K562 (cell line): Measurements from ENCODE around the gene HRC. TPM values are rescaled to one million over a fixed set of nuclear protein-coding genes. Genes with fewer than 3 reads are reported as not detected.

Experiments
- CREM ChIP-seq: IDR thresholded peaks from 2 replicates; pipeline ENCODE4 v1.6.1; 2014; ENCODE audit warnings: antibody characterized with exemption, low read depth
- ELF4 ChIP-seq: fragments of 450-650 bp; formaldehyde crosslinking; IDR thresholded peaks from 2 replicates; pipeline ENCODE4 v1.4.0; 2022; ENCODE audit warnings: missing genetic modification characterization
- EZH2 ChIP-seq: IDR thresholded peaks from 2 replicates; pipeline ENCODE4 v1.6.1; 2012; ENCODE audit warnings: low read depth, mild to moderate bottlenecking, inconsistent platforms, low read length, borderline replicate concordance
- FOXJ2 ChIP-seq: fragments of 200-800 bp; sonication (Bioruptor generic); IDR thresholded peaks from 2 replicates; pipeline ENCODE4 v1.6.1; 2016; ENCODE audit warnings: missing genetic modification characterization, missing compliant biosample characterization
- FOXJ3 ChIP-seq: sonication (generic); formaldehyde crosslinking; IDR thresholded peaks from 2 replicates; pipeline ENCODE4 v1.4.0; 2020; ENCODE audit warnings: mild to moderate bottlenecking, missing genetic modification reagents
- FOXM1 ChIP-seq, 2 experiments: fragments of 450-650 bp in 1 of 2; sonication (generic) in 1 of 2; formaldehyde crosslinking in 1 of 2; IDR thresholded peaks; 2 replicates each; pipeline versions ENCODE4 v1.6.1 to v1.9.0; 2017 to 2022; ENCODE audit warnings: low read depth in 2 of 2, mild to moderate bottlenecking in 2 of 2, missing genetic modification reagents in 1 of 2, moderate library complexity in 1 of 2
- FOXP1 ChIP-seq: sonication (generic); formaldehyde crosslinking; IDR thresholded peaks from 2 replicates; pipeline ENCODE4 v1.8.0; 2022; ENCODE audit warnings: mild to moderate bottlenecking, missing genetic modification reagents
- HMGN3 ChIP-seq: IDR thresholded peaks from 2 replicates; pipeline ENCODE4 v1.6.1; 2011; ENCODE audit warnings: borderline replicate concordance, low read depth, mild to moderate bottlenecking, mixed read lengths, low read length; ENCODE audit not compliant: insufficient read length; ENCODE audit errors: extremely low read depth
- JUN ChIP-seq, 2 experiments: sonication (generic) in 1 of 2; formaldehyde crosslinking in 1 of 2; IDR thresholded peaks; 2 replicates each; pipeline versions ENCODE4 v1.6.1 to v1.8.0; 2012 to 2022; ENCODE audit warnings: borderline replicate concordance in 2 of 2, mild to moderate bottlenecking in 2 of 2, improper control_type of control experiment in 1 of 2, low read depth in 1 of 2, low read length in 1 of 2, missing genetic modification reagents in 1 of 2
- MAZ ChIP-seq, 2 experiments: fragments of 450-650 bp in 1 of 2; sonication (generic) in 1 of 2; formaldehyde crosslinking; IDR thresholded peaks in 1 of 2; conservative IDR thresholded peaks in 1 of 2; 2 replicates each; pipeline versions ENCODE4 v1.4.0 to v1.5.0; 2020; ENCODE audit warnings: mild to moderate bottlenecking in 1 of 2, missing genetic modification reagents in 1 of 2
- polyA plus RNA-seq, 8 experiments: library from polyadenylated mRNA; depleted of rRNA in 4 of 8; stranded (reverse) in 5 of 8; unstranded in 3 of 8; fragments of >200 nt; fragmentation: Nextera tagmentation in 2 of 8; fragmentation: Illumina TruSeq in 1 of 8; extraction: Ambion mirVana in 2 of 8; extraction: Trizol in 1 of 8; gene quantifications; 2 replicates each; pipeline versions ENCODE4 v1.2.1 to v1.2.3, GENCODE V29; 2011 to 2014; ENCODE audit warnings: inconsistent platforms in 1 of 8, missing spikeins in 1 of 8
- total RNA-seq, 7 experiments: library from RNA; depleted of rRNA in 6 of 7; stranded (reverse); fragments of >200 nt in 6 of 7; fragmentation: Illumina TruSeq in 2 of 7; extraction: Trizol in 2 of 7; gene quantifications; 2 replicates each; pipeline versions ENCODE4 v1.2.1 to v1.2.3, GENCODE V29; 2011 to 2021; ENCODE audit warnings: low replicate concordance in 1 of 7
- TF ChIP-seq, protein P1 (sequence below): sonication (generic); formaldehyde crosslinking; IDR thresholded peaks from 2 replicates; pipeline ENCODE4 v1.4.0; 2020; ENCODE audit warnings: mild to moderate bottlenecking, missing genetic modification reagents
- TF ChIP-seq, protein P2 (sequence below): fragments of 450-650 bp; IDR thresholded peaks from 2 replicates; pipeline ENCODE4 v1.6.1; 2018; ENCODE audit not compliant: partially characterized antibody
- TF ChIP-seq, protein P3 (sequence below): sonication (generic); formaldehyde crosslinking; IDR thresholded peaks from 2 replicates; pipeline ENCODE4 v1.8.0; 2022; ENCODE audit warnings: missing genetic modification reagents, mild to moderate bottlenecking, borderline replicate concordance
- TF ChIP-seq, protein P4 (sequence below): sonication (generic); formaldehyde crosslinking; IDR thresholded peaks from 2 replicates; pipeline ENCODE4 v1.8.1; 2022; ENCODE audit warnings: missing genetic modification reagents

HRC gene
- total and polyA plus RNA-seq, 9 of the 15 experiments (the other 6 are each of a cell fraction or from before 2014, with no cell fraction given): 0.66 to 18.7 (median 13.1) TPM

DNA sequence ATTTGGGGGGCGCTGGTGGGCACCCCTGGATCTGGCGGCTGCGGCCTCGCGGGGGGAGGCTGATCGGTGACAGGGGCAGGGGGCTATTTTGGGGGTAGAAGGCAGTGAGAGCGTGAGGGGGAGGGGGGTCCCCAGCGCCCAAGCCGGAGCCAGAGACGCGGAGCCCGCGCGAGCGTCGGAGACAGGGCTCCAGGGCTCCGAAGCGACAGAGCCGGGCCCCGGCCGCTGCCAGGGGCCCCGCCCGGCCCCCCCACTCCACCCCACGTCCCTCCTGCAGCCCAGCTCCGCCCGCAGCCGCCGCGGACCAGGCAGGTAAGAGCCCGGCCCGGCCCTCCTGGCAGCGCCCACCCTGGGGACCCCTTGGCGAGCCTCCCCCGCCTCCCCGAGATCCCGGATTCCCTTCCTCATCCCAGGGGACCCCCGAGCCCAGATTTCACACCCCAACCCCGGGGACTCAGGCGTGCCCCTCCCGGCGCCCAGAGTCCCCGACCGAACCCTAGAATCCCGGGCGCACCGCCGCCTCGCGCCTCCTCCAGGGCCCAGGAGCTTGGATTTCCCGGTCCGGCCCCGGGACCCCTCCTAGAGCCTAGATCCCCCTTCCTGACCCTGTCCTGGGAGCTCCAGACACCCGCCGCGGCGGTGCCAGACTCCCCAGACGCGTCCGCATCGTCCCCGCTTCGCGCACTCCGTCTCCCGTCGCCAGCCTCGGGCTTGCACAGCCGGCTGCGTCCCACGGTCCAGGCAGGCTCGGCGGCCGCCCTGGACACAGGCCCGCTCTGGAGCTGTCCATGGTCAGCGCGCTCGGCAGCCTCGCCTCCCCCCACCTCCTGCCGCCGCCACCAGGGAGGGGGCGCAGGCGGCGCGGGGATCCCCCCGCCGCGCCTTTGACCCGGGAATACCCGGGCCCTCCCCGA, 35.5 kb downstream of the HRC start, which contains the start of gene PPFIA3 (continued):
- TF ChIP-seq, protein P1, sequence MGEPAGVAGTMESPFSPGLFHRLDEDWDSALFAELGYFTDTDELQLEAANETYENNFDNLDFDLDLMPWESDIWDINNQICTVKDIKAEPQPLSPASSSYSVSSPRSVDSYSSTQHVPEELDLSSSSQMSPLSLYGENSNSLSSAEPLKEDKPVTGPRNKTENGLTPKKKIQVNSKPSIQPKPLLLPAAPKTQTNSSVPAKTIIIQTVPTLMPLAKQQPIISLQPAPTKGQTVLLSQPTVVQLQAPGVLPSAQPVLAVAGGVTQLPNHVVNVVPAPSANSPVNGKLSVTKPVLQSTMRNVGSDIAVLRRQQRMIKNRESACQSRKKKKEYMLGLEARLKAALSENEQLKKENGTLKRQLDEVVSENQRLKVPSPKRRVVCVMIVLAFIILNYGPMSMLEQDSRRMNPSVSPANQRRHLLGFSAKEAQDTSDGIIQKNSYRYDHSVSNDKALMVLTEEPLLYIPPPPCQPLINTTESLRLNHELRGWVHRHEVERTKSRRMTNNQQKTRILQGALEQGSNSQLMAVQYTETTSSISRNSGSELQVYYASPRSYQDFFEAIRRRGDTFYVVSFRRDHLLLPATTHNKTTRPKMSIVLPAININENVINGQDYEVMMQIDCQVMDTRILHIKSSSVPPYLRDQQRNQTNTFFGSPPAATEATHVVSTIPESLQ (CRISPR knock-in tag): peak; percentile 36; the same call in 1 of the 2 replicates
- peak; percentile 49; the same call in 1 of the 2 replicates for TF ChIP-seq FOXP1 (CRISPR knock-in tag)
- TF ChIP-seq, protein P2, sequence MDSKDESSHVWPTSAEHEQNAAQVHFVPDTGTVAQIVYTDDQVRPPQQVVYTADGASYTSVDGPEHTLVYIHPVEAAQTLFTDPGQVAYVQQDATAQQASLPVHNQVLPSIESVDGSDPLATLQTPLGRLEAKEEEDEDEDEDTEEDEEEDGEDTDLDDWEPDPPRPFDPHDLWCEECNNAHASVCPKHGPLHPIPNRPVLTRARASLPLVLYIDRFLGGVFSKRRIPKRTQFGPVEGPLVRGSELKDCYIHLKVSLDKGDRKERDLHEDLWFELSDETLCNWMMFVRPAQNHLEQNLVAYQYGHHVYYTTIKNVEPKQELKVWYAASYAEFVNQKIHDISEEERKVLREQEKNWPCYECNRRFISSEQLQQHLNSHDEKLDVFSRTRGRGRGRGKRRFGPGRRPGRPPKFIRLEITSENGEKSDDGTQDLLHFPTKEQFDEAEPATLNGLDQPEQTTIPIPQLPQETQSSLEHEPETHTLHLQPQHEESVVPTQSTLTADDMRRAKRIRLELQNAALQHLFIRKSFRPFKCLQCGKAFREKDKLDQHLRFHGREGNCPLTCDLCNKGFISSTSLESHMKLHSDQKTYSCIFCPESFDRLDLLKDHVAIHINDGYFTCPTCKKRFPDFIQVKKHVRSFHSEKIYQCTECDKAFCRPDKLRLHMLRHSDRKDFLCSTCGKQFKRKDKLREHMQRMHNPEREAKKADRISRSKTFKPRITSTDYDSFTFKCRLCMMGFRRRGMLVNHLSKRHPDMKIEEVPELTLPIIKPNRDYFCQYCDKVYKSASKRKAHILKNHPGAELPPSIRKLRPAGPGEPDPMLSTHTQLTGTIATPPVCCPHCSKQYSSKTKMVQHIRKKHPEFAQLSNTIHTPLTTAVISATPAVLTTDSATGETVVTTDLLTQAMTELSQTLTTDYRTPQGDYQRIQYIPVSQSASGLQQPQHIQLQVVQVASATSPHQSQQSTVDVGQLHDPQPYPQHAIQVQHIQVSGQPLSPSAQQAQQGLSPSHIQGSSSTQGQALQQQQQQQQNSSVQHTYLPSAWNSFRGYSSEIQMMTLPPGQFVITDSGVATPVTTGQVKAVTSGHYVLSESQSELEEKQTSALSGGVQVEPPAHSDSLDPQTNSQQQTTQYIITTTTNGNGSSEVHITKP: peak; percentile 9
- peak; percentile 70 for TF ChIP-seq HMGN3
- TF ChIP-seq, protein P3, sequence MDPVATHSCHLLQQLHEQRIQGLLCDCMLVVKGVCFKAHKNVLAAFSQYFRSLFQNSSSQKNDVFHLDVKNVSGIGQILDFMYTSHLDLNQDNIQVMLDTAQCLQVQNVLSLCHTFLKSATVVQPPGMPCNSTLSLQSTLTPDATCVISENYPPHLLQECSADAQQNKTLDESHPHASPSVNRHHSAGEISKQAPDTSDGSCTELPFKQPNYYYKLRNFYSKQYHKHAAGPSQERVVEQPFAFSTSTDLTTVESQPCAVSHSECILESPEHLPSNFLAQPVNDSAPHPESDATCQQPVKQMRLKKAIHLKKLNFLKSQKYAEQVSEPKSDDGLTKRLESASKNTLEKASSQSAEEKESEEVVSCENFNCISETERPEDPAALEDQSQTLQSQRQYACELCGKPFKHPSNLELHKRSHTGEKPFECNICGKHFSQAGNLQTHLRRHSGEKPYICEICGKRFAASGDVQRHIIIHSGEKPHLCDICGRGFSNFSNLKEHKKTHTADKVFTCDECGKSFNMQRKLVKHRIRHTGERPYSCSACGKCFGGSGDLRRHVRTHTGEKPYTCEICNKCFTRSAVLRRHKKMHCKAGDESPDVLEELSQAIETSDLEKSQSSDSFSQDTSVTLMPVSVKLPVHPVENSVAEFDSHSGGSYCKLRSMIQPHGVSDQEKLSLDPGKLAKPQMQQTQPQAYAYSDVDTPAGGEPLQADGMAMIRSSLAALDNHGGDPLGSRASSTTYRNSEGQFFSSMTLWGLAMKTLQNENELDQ (CRISPR knock-in tag): 0 out of 2 replicates have a peak, but pooled peaks have one; percentile 16
- no peak for TF ChIP-seq FOXM1 (IDR thresholded peaks at IDR 0.05; ENCODE audit: low read depth)
- TF ChIP-seq FOXM1 (CRISPR knock-in tag; IDR thresholded peaks at IDR 0.05; ENCODE audit: low read depth): peak; percentile 81; the same call in 1 of the 2 replicates
- TF ChIP-seq FOXJ3: no peak
- TF ChIP-seq MAZ (CRISPR knock-in tag; conservative IDR thresholded peaks at IDR 0.05 in 1 of 2, IDR thresholded peaks at IDR 0.05 in 1 of 2): peak; percentile 55 to 92
- no peak for TF ChIP-seq ELF4
- TF ChIP-seq CREM: peak; percentile 11; the same call in 1 of the 2 replicates
- TF ChIP-seq, protein P4, sequence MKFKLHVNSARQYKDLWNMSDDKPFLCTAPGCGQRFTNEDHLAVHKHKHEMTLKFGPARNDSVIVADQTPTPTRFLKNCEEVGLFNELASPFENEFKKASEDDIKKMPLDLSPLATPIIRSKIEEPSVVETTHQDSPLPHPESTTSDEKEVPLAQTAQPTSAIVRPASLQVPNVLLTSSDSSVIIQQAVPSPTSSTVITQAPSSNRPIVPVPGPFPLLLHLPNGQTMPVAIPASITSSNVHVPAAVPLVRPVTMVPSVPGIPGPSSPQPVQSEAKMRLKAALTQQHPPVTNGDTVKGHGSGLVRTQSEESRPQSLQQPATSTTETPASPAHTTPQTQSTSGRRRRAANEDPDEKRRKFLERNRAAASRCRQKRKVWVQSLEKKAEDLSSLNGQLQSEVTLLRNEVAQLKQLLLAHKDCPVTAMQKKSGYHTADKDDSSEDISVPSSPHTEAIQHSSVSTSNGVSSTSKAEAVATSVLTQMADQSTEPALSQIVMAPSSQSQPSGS (CRISPR knock-in tag): 0 out of 2 replicates have a peak, but pooled peaks have one; percentile 48
- TF ChIP-seq EZH2: no peak
- no peak for TF ChIP-seq JUN (IDR thresholded peaks at IDR 0.05; ENCODE audit: borderline replicate concordance, low read depth, low read length)
- TF ChIP-seq JUN (CRISPR knock-in tag; IDR thresholded peaks at IDR 0.05; ENCODE audit: borderline replicate concordance): 0 out of 2 replicates have a peak, but pooled peaks have one; percentile 33
- TF ChIP-seq FOXJ2 (tag): no peak
